Body of pancreas (tissue), 4 donors: ENCODE results near the gene DDAH2.

ENCODE experiments used
- CTCF ChIP-seq, 7 experiments: fragments of 450-650 bp in 4 of 7; fragments of 200-600 bp in 3 of 7; sonication (generic) in 3 of 7; IDR thresholded peaks; one replicate each; pipeline ENCODE4 v1.5.1; 2016 to 2019; ENCODE audit warnings: antibody characterized with exemption in 7 of 7
- POLR2A ChIP-seq, 3 donors: fragments of 450-650 bp; IDR thresholded peaks; one replicate each; pipeline ENCODE4 v1.6.1; 2016; ENCODE audit warnings: antibody characterized with exemption in 3 of 3, mild to moderate bottlenecking in 2 of 3

- TF ChIP-seq CTCF (IDR thresholded peaks at IDR 0.05) (no peak), POLR2A (IDR thresholded peaks at IDR 0.05) (no peak)
Measured at GRCh38 chr6:31713991-31714684, 15.0 kb downstream of the DDAH2 start.
